ENCODE results near the gene ATG101. TPM values are rescaled to one million over a fixed set of nuclear protein-coding genes. Genes with fewer than 3 reads are reported as not detected.
A peak's percentile ranks its signal among the peaks of the same experiment; 100 is the strongest.

Gene ATG101, protein sequence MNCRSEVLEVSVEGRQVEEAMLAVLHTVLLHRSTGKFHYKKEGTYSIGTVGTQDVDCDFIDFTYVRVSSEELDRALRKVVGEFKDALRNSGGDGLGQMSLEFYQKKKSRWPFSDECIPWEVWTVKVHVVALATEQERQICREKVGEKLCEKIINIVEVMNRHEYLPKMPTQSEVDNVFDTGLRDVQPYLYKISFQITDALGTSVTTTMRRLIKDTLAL
- total RNA-seq: 10 to 100 TPM; 26.8 to 36.9 TPM

DNA sequence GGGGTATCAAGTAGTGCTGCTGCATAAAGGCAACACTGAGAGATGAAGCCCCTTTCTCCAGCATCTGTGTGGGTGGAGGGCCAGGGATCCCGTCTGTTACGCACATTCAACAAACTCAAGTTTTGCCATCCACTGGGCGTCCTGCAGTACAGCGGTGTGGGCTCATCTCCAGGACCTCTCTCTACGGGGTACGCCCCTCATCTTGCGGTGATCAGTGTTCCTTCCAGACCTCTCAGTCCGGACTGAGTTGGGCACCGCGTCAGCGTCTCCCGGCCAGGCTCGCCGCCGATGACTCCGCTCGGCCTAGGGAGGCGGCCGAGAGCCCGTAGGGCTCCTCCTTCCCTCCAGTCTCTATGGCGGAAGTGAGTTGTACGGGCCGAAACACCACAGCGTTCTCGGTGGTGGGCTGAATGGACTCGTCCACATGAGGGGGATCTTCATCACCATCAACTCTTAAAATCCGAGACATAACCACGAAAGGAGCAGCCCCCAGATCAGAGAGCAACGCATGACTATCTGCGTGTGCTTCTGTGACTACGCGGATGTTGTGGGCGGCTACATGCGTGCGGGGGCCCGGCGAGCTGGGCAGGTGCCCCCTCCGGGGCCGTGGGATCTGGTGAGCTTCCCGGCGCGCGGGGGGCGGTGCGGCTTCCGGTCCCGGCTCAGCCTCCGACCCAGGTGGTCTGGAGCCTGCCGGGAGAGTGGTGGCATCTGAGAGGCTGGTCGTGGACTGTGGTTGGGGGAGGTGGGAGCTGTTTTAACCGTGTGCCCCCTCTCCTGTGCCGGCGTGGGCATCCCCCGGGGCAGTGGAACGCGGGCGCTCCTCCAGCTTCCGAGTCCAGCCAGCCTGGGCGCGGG lies at the start of gene ATG101:
ATG101 (plus strand) TSS at position 652 of the 858 bp plus-strand sequence. CDS start 3,673 bp downstream, outside the sequence.
- Histone ChIP-seq H3K27ac (peak within 1 kb of the TSS; percentile 86 to 89), H3K4me1 (peaks cover 0 to 41% of the 10 kb centered on the region in 2 donors), H3K36me3 (peaks cover 14% of the 10 kb centered on the region), H3K27me3 (no peaks in the 10 kb centered on the region), H3K9me3 (no peaks in the 10 kb centered on the region), H3K4me3 (peak within 1 kb of the TSS; percentile 93 to 95)
- TF ChIP-seq, protein P1, sequence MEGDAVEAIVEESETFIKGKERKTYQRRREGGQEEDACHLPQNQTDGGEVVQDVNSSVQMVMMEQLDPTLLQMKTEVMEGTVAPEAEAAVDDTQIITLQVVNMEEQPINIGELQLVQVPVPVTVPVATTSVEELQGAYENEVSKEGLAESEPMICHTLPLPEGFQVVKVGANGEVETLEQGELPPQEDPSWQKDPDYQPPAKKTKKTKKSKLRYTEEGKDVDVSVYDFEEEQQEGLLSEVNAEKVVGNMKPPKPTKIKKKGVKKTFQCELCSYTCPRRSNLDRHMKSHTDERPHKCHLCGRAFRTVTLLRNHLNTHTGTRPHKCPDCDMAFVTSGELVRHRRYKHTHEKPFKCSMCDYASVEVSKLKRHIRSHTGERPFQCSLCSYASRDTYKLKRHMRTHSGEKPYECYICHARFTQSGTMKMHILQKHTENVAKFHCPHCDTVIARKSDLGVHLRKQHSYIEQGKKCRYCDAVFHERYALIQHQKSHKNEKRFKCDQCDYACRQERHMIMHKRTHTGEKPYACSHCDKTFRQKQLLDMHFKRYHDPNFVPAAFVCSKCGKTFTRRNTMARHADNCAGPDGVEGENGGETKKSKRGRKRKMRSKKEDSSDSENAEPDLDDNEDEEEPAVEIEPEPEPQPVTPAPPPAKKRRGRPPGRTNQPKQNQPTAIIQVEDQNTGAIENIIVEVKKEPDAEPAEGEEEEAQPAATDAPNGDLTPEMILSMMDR (IDR thresholded peaks at IDR 0.05): peak; percentile 58 to 78
- DNase-seq (ENCODE audit: low spot score): peak; percentile 95

DNA sequence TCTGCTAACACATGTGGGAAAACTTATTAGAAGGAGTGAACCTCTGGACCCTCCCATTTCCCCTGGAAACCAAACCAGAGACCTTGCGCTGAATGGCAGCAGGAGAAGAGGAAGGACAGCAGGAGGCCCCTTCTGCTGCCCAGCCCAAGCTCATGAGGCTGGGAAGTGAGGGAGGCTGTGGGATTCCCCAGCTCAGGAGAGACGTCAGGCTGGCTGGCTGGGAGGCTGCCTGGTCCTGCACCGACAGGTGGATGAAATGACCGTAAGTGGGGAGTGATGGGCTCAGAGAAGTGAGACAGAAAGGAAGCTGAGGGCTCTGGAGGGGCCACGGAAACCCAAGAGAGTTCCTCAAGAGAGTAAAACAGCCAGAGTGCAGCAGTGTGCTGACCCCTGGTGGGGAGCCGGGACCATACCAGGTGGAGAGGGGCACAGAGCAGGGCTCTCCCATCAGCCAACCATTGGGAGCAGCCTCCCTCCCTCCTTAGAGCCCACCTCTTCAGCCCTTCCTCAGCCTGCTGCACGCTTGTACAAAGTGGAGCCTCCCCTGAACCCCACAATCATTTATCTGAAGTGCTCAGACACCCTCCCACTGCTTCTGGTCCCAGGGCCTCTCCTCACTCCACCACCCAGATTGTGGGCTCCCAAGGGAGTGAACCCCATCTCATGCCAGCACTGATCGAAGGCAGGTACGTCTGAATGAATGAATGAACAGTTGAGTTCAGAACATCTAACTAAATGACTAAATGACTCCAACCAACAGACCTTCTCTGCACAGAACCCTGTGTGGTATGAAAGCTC lies 49.0 kb upstream of the ATG101 start:
- Histone ChIP-seq H3K27me3 (no peaks in the 10 kb centered on the region), H3K4me1 (peaks cover 0 to 36% of the 10 kb centered on the region in 2 donors), H3K9me3 (no peaks in the 10 kb centered on the region), H3K4me3 (no peak overlapping the region), H3K27ac (no peak overlapping the region), H3K36me3 (no peaks in the 10 kb centered on the region)
- TF ChIP-seq, protein P1 (IDR thresholded peaks at IDR 0.05): peak; percentile 50 to 80
- DNase-seq (ENCODE audit: low spot score): no peak

DNA sequence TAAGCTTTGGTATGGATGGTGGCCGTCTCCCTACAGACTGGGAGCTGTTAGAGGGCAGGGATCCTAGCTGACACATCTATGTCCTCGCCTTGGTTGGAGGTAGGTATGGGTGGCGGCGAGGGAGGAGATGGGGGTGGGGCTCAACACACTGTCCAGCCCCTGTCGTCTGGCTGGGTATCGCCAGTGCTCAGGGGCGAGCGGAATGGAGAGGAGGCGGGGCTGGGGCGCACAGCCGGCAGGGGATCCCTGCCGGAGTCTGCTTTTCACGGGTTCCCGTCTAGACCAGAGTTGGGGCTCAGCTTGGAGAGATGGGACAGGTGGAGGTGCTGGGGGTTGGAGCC lies 47.0 kb upstream of the ATG101 start:
- peak overlapping the region; percentile 41 to 89 for H3K27ac ChIP-seq
- no peaks in the 10 kb centered on the region for H3K27me3 ChIP-seq
- peak overlapping the region; percentile 47 to 58 for H3K4me3 ChIP-seq
- no peaks in the 10 kb centered on the region for H3K36me3 ChIP-seq
- no peaks in the 10 kb centered on the region for H3K9me3 ChIP-seq
- no peak for DNase-seq (ENCODE audit: low spot score)
- peaks cover 0 to 53% of the 10 kb centered on the region in 2 donors for H3K4me1 ChIP-seq
- TF ChIP-seq, protein P1 (IDR thresholded peaks at IDR 0.05): no peak

DNA sequence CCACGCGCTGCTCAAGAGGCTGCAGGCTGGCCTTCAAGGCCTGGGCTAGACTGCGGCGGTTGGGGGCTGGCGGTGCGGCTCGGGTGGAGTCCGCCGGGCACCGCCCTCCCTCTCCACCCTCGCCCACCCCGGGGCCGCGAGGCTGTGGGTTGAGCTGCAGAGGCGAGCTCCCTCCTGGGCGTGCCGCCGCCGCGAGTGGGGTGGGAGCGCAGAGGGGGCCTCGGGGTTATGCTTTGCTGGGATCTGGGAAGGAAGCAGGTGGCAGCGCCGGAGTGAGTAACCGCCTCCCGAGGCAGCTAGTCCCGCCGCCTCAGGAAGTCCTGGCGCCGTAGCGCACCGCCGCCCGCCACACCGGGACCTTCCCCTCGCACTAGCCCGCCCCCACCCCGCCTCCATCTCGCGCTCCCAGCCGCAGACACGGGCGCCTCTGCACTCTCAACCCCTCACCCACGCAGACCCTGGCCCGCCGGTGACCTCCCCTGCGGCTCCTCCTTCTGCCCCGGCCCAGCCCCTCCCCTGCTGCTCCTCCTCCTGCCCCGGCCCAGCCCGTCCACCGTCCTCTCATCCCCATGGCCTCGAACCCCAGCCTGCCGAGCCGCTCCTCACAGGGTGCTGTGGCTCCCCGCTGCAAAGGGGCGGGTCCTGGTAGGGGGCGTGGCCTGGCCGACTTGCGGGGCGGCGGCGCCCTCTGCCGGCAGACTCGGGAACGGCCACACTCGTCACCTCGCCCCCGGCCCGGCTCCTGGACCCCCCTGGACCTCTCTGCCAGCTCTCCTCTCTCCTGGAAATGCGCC lies 46.4 kb upstream of the ATG101 start:
- DNase-seq (ENCODE audit: low spot score): peak; percentile 86
- Histone ChIP-seq H3K4me1 (peaks cover 0 to 53% of the 10 kb centered on the region in 2 donors), H3K36me3 (no peaks in the 10 kb centered on the region), H3K27me3 (no peaks in the 10 kb centered on the region), H3K27ac (peak overlapping the region; percentile 41 to 89), H3K9me3 (no peaks in the 10 kb centered on the region), H3K4me3 (peak overlapping the region; percentile 47 to 58)
- TF ChIP-seq, protein P1 (IDR thresholded peaks at IDR 0.05): peak; percentile 93 to 99
